HEK293T (cell line): ENCODE measurements around the gene RNF8.
A peak's percentile ranks its signal among the peaks of the same experiment; 100 is the strongest.

Experiments used
- CTCF ChIA-PET: fragments of 350-600 bp; formaldehyde crosslinking; extraction: SDS; loops from one replicate; lab custom pipeline; 2021; ENCODE audit warnings: antibody characterized with exemption, inconsistent platforms; lab: Yijun Ruan, JAX
- POLR2A ChIA-PET: fragments of 350-600 bp; formaldehyde crosslinking; extraction: SDS; loops from one replicate; lab custom pipeline; 2020; ENCODE audit warnings: antibody characterized with exemption, inconsistent platforms; lab: Yijun Ruan, JAX
- DNase-seq: peaks from one replicate; pipeline ENCODE4 v3.0.0; 2012; ENCODE audit warnings: mixed read lengths; ENCODE audit errors: extremely low spot score
- ARNT ChIP-seq: fragments of 450-650 bp; IDR thresholded peaks from 2 replicates; pipeline ENCODE4 v1.6.1; 2017; ENCODE audit warnings: mild to moderate bottlenecking
- BHLHE40 ChIP-seq: fragments of 450-650 bp; IDR thresholded peaks from 2 replicates; pipeline ENCODE4 v1.6.1; 2016; ENCODE audit warnings: mild to moderate bottlenecking, moderate library complexity, borderline replicate concordance
- CTBP1 ChIP-seq: fragments of 450-650 bp; IDR thresholded peaks from 2 replicates; pipeline ENCODE4 v1.6.1; 2016; ENCODE audit warnings: borderline replicate concordance
- ELF4 ChIP-seq: fragments of 450-650 bp; IDR thresholded peaks from 2 replicates; pipeline ENCODE4 v1.6.1; 2017; ENCODE audit warnings: antibody characterized with exemption
- FOXA1 ChIP-seq: fragments of 450-650 bp; IDR thresholded peaks from 2 replicates; pipeline ENCODE4 v1.6.1; 2016; ENCODE audit warnings: mild to moderate bottlenecking
- FOXK2 ChIP-seq: fragments of 450-650 bp; IDR thresholded peaks from 2 replicates; pipeline ENCODE4 v1.6.1; 2016; ENCODE audit warnings: mild to moderate bottlenecking
- FOXM1 ChIP-seq: fragments of 450-650 bp; IDR thresholded peaks from 2 replicates; pipeline ENCODE4 v1.6.1; 2017; ENCODE audit warnings: mild to moderate bottlenecking, borderline replicate concordance
- HDGF ChIP-seq: fragments of 450-650 bp; IDR thresholded peaks from 2 replicates; pipeline ENCODE4 v1.6.1; 2017; ENCODE audit warnings: antibody characterized with exemption, borderline replicate concordance
- L3MBTL2 ChIP-seq: fragments of 450-650 bp; conservative IDR thresholded peaks from 2 replicates; pipeline ENCODE4 v1.6.1; 2016; ENCODE audit warnings: mild to moderate bottlenecking
- LEF1 ChIP-seq: fragments of 450-650 bp; IDR thresholded peaks from 2 replicates; pipeline ENCODE4 v1.6.1; 2017; ENCODE audit warnings: mild to moderate bottlenecking, borderline replicate concordance
- NFRKB ChIP-seq: fragments of 450-650 bp; IDR thresholded peaks from 2 replicates; pipeline ENCODE4 v1.6.1; 2016; ENCODE audit warnings: mild to moderate bottlenecking, moderate library complexity
- SP1 ChIP-seq: fragments of 450-650 bp; IDR thresholded peaks from 2 replicates; pipeline ENCODE4 v1.6.1; 2017
- SUZ12 ChIP-seq: fragments of 450-650 bp; IDR thresholded peaks from 2 replicates; pipeline ENCODE4 v1.6.1; 2016; ENCODE audit warnings: mild to moderate bottlenecking
- TARDBP ChIP-seq: fragments of 450-650 bp; IDR thresholded peaks from 2 replicates; pipeline ENCODE4 v1.6.1; 2016
- ZNF384 ChIP-seq: fragments of 450-650 bp; IDR thresholded peaks from 2 replicates; pipeline ENCODE4 v1.6.1; 2016
- TF ChIP-seq, protein P1 (sequence below): fragments of 450-650 bp; IDR thresholded peaks from 2 replicates; pipeline ENCODE4 v1.6.1; 2016

RNF8 gene

DNA sequence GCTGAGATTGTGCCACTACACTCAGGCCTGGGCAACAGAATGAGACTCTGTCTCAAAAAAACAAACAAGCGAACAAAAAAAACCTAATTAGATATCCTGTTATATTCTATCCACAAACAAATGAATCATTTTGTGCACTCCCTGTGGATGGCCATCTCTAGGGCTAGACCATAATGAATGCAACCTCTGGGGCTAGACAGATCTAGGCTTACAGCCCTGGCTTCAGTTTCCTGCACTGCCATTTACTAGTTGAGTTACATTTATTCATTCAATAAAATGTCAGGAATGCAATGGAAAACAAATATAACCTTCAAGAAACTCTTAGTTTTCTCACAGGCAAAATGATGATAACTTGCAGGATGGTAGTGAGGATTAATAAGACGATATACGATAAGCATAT, 6.6 kb upstream of the RNF8 start:
- CTCF ChIA-PET, result interaction anchor here (0.6 kb wide), 1 partner anchor 1563 kb away, joined by 3 read pairs; no protein-coding TSS in a partner anchor

DNA sequence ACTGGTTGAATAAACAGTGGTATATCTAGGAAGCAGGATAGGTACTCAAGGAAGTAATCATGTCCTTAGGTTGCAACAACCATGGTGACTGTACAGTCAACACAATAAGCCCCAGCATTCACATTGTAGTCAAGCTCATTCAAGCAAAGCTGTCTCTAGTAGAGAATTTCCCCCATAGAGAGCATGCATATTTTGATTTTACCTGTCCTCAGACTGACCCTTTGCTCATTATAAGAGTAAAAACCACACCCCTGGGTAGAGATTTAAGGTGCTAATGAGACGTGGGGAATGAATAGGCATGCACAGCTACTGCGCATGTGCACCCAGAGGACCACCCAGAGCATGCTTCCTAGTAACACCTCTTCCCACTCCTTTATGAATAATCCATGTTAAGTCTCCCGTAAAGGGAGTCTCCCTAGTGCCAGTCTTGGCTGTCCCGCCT, 6.1 kb upstream of the RNF8 start:
- POLR2A ChIA-PET, result no interaction called here
- no peak for DNase-seq
- CTCF ChIA-PET, result no interaction called here
- TF ChIP-seq SP1 (no peak), TARDBP (no peak), SUZ12 (no peak), ELF4 (no peak), FOXK2 (no peak), ZNF384 (no peak), NFRKB (no peak)

More for the DNA sequence above, 6.6 kb upstream of the RNF8 start:
- POLR2A ChIA-PET, result no interaction called here
- TF ChIP-seq FOXA1, result no peak
- no peak for TF ChIP-seq CTBP1
- no peak for TF ChIP-seq NFRKB
- no peak for TF ChIP-seq FOXK2
- TF ChIP-seq L3MBTL2, result no peak
- no peak for TF ChIP-seq FOXM1
- no peak for TF ChIP-seq SUZ12
- TF ChIP-seq LEF1, result no peak
- no peak for TF ChIP-seq HDGF
- no peak for TF ChIP-seq ARNT
- TF ChIP-seq BHLHE40, result no peak
- no peak for TF ChIP-seq SP1
- TF ChIP-seq ZNF384, result no peak
- TF ChIP-seq, protein P1, sequence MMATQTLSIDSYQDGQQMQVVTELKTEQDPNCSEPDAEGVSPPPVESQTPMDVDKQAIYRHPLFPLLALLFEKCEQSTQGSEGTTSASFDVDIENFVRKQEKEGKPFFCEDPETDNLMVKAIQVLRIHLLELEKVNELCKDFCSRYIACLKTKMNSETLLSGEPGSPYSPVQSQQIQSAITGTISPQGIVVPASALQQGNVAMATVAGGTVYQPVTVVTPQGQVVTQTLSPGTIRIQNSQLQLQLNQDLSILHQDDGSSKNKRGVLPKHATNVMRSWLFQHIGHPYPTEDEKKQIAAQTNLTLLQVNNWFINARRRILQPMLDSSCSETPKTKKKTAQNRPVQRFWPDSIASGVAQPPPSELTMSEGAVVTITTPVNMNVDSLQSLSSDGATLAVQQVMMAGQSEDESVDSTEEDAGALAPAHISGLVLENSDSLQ, result no peak
- TF ChIP-seq ELF4, result no peak
- no peak for TF ChIP-seq TARDBP
- DNase-seq, result no peak

DNA sequence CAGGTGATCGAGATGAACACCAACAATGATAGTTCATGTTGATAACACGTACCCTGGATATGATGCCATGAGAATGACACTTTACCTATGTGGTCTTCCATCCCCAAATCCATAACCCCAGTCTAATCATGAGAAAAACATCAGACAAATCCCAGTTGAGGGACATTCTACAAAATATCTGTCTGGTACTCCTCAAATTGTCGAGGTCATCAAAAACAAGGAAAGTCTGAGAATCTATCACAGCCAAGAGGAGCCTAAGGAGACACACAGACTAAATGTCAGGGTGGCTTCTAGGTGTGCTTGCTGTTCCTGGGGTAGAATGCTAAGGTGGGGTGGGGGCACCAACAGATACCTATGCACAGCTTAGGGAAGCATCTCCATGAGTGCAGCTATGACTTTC, 2.8 kb upstream of the RNF8 start:
- ChIA-PET POLR2A (no interaction called here), CTCF (no interaction called here)
- TF ChIP-seq FOXA1 (no peak), ARNT (no peak), BHLHE40 (no peak), NFRKB (no peak), FOXK2 (no peak), CTBP1 (no peak), ZNF384 (no peak), TARDBP (no peak), SUZ12 (no peak), SP1 (no peak)
- TF ChIP-seq, protein P1, result no peak
- DNase-seq, result no peak

DNA sequence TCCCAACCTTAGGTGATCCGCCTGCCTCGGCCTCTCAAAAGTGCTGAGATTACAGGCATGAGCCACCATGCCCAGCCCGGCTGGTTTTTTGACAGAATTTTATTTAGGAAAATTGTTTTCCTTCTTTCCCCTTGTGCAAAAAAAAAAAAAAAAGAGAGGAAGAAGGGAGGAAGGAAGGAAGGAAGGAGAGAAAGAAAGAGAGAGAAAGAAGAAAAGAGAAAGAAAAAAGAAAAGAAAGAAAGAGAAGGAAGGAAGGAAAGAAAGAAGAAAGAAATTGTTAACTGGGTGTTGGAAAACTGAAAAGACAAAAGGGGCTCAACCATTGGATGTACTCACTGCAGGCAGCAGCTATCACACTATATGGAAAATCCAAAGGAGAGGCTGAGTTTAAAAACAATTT, 1.4 kb upstream of the RNF8 start:
- no peak for DNase-seq
- ChIA-PET POLR2A (no interaction called here), CTCF (no interaction called here)
- no peak for TF ChIP-seq NFRKB
- TF ChIP-seq LEF1, result no peak
- no peak for TF ChIP-seq FOXA1
- no peak for TF ChIP-seq ELF4
- no peak for TF ChIP-seq CTBP1
- TF ChIP-seq SP1, result no peak
- TF ChIP-seq HDGF, result no peak
- no peak for TF ChIP-seq FOXK2

- DNase-seq, result peak; percentile 36
These were observed 972 bp downstream of the RNF8 start for GRCh38 chr6:37354526-37355384.

More at GRCh38 chr6:37354526-37355384, 972 bp downstream of the RNF8 start:
- POLR2A ChIA-PET, result interaction anchor here (1.0 to 1.2 kb wide), 5 partner anchors 18 to 97 kb away, joined by 3 to 4 read pairs (median 3); partner anchors contain the start of genes CMTR1 and TMEM217
- CTCF ChIA-PET, result no interaction called here
- TF ChIP-seq ZNF384 (no peak), LEF1 (no peak), ARNT (no peak), SUZ12 (no peak), FOXM1 (no peak), CTBP1 (no peak), FOXA1 (no peak), FOXK2 (no peak), NFRKB (no peak), HDGF (no peak), BHLHE40 (no peak), ELF4 (no peak), TARDBP (no peak), SP1 (no peak), L3MBTL2 (no peak)
- TF ChIP-seq, protein P1, result no peak
